ENCODE measurements around the gene MIOX.
"Not testable (repeated sequence)": the region's sequence is repeated elsewhere in the genome, so short reads cannot be mapped to it uniquely, and the experiment has no call there.

MIOX gene

DNA sequence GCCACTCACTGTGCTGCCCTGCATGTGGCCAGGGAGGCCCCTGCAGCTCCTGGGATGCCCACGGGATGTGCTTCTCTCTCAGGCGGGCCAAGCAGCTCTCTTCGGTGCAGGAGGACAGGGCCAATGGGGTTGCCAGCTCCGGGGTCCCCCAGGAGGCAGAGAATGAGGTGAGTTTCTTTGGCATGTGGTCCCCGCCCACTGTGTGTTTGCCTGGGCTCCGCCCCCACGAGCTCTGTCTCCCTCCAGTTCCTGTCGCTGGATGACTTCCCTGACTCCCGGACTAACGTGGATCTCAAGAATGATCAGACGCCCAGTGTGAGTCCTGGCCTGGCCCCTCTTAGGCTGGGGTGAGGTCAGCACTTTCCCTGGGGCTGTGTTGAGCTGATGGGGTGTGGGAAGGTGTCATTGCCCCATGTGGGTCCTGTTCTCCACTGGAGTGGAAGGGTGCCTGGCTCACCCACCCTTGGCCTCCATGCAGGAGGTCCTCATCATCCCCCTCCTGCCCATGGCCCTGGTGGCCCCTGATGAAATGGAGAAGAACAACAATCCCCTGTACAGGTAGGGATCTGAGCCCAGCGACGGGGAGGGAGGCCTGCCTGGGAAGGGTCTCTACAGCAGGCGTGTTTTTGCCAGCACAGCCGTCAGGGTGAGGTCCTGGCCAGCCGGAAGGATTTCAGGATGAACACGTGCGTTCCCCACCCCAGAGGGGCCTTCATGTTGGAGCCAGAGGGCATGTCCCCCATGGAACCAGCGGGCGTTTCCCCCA, 31.0 kb downstream of the MIOX start:
- no peak for DNase-seq (ENCODE audit: low read depth)

DNA sequence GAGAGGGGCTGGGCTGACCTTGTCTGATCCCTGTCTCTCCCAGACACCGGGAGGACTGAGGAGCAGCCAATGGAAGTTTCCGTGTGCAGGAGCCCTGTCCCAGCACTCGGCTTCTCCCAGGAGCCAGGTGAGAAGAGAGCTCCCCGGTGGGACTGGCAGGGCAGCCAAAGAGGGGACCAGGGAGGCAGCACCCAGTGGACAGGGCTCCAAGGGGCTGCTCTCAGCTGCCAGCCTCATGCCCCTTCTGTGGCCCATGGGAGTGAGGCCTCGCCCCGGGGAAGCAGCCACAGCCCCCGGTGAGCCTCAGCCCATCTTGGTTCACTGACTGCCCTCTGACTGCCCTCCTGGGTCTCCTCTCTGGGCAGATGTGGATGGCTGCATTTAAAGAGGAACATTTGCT, 31.9 kb downstream of the MIOX start:
- DNase-seq (ENCODE audit: low read depth), result no peak

DNA sequence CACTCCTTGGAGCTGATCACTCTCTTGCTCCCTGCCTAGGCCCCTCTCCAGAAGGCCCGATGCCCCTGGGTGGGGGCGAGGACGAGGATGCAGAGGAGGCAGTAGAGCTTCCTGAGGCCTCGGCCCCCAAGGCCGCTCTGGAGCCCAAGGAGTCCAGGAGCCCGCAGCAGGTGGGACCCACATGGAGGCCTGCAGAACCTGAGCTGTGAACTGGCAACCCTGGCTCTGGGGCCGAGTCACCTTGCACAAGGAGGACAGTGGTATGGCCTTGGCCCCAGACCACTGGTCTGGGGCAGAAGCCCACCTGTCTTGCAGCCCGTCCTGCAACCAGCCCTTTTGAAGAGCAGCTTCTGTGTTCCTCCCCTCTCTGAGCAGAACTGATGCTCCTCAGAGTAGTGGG, 32.5 kb downstream of the MIOX start:
- no peak for DNase-seq (ENCODE audit: low read depth)

DNA sequence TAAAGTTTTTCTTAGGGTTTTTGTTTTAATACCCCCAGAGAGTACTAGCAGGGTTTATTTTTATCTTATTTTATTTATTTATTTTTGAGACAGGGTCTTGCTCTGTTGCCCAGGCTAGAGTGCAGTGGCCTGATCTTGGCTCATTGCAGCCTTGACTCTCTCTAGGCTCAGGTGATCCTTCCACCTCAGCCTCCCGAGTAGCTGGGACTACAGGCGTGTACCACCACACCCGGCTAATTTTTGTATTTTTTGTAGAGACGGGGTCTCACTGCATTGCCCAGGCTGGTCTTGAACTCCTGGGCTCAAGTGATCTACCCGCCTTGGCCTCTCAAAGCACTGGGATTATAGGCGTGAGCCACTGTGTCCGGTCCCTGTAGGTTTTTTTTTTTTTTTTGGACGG, 33.5 kb downstream of the MIOX start:
- not testable (repeated sequence) for DNase-seq (ENCODE audit: low read depth)

DNA sequence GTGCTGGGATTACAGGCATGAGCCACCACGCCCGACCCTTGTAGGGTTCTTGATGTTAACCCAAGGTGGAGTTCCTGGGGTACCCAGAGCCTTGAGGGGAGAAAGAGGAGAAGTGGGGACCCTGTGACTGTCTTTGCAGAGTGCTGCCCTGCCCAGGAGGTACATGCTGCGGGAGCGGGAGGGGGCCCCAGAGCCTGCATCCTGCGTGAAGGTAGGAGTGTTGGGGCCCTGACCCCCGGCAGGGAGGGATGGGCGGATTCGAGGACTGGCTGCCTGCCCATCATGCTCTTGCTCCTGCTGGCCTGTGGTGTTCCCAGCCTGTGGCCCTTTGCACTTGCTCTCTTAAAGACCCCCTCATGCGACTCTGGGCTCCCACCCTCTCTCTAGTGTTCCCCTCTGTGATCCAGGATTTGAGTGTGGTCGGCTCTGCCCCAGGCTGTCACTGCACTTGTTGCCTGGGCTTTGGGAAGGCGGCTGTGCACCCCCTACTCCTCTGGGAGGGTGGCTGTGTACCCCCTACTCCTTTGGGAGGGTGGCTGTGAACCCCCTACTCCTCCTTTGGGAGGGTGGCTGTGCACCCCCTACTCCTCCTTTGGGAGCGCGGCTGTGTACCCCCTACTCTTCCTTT, 34.3 kb downstream of the MIOX start:
- DNase-seq (ENCODE audit: low read depth), result no peak

DNA sequence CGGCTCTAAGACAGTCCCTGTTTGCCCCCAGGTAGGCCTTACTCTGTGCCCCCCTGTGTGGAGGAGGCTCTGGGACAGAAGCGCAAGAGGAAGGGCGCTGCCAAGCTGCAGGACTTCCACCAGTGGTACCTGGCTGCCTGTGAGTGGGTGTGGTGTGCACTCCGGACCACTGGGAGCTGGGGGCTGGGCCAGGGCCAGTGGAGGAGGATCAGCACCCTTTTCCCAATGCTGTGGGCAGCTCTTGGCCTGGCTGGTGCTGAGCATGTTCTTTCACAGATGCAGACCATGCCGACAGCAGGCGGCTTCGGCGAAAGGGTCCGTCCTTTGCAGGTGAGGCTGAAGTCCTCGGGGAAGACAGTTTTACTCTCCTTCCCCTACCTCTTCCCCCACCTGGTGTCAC, 35.1 kb downstream of the MIOX start:
- DNase-seq (ENCODE audit: low read depth), result no peak

DNA sequence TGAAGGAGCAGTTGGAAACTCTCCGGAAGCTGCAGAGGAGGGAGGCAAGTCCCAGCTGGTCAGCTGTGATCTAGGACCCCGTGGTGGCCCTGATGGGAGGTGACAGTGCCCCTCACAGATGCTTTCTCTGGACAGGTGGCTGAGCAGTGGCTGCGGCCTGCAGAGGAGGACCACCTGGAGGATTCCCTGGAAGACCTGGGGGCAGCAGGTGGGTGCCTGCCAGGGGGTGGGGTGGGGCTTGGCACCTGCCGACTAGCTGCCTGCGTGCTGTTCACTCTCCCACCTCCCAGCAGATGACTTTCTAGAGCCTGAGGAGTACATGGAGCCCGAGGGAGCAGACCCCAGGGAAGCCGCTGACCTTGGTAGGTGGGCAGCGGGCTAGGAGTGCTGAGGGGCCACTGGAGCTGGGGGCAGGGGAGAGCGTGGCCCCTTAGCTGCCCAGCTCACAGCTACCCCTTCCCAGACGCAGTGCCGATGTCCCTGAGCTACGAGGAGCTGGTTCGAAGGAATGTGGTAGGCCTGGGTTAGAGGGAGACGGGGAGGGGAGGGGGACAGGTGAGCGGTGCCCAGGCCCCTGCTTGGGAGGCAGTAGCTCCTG, 35.6 kb downstream of the MIOX start:
- DNase-seq (ENCODE audit: low read depth), result no peak

DNA sequence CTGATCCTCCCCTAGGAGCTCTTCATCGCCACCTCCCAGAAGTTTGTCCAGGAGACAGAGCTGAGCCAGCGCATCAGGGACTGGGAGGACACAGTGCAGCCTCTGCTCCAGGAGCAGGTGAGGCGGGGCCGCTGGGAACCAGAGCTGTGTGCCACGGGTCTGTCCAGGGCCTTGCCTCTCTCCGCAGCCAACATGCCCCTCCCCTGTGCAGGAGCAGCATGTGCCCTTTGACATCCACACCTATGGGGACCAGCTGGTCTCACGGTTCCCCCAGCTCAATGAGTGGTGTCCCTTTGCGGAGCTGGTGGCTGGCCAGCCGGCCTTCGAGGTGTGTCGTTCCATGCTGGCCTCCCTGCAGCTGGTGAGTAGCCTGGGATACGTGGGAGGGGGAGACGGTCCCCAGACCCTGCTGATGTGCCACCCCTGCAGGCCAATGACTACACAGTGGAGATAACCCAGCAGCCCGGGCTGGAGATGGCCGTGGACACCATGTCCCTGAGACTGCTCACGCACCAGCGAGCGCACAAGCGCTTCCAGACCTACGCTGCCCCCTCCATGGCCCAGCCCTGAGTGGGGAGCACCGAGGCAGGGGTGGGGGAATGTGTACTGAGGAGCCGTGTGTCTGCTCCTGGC, 36.3 kb downstream of the MIOX start:
- DNase-seq (ENCODE audit: low read depth), result no peak

DNA sequence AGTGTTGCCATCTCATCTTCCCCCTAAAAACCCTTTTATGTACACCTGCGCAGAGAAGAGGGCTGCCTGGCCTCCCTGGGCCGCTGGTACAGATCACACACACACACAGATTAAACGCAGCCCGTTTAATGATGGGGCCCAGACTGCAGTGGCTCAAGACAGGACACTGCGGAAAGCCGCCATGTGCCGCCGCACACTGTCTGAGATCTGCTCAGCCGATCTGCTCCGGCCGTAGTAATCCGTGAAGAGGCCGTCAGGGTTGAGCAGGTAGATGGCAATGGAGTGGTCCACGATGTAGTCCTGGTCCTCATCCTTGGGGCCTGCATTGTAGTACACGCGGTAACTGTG, 36.8 kb downstream of the MIOX start:
- no peak for DNase-seq (ENCODE audit: low read depth)

DNA sequence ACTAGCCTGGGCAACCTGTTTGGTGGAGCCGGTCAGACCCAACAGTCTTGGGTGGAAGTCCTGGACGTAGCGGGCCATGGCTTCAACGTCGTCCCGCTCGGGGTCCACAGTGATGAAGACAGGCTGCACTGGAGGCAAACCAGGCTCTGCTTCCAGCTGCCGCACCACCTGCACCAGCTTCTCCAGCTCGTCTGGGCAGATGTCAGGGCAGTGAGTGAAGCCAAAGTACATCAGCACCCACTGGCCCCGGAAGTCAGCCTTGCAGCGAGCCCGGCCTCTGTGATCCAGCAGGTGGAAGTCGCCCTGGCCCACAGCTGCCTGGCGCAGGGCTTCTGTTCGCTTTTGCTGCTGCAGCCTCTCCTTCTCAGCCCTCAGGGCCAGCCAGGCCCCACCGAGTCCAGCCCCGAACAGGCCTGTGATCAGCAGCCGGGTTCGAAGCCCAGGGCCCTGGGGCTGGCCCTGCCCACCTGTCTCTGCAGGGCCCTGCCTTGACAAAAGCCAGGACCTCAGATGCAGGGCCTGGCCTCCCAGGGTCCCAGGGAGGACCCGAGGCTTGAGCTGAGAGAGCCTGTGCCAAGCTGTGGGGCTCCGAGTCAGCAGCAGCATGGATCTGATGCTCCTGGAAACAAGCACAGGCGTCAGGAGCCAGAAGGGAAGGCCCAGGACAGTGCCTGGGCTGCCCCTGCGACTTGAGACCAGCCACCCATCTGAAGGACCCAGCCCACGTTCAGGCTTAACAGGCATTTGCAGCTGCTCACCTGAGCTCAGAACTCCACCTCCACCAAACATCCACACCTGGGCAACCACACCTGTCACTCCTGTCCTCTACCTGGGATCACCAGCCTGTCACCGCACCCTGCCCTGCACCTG, 37.4 kb downstream of the MIOX start:
- DNase-seq (ENCODE audit: low read depth), result no peak

DNA sequence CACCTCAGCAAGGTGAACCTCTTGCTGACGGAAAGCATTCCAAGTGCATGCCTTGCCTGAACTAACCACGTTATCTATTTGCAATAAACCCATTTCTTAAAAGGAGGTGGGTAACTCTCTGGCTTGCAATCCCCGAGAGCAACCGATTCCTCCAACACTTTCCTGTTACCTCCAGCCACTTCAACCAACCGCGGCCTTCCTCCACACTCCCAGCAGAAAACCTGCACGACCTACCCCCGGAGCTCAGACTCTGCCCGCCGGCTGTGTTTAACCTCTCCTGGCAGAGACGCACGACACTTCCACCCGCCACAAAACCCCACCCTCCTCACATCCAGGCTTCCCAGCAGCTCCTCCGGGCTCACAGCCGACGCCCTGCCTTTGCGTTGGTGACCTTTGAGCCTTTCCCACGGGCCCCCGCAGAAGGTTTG, 38.0 kb downstream of the MIOX start:
- DNase-seq (ENCODE audit: low read depth), result no peak

DNA sequence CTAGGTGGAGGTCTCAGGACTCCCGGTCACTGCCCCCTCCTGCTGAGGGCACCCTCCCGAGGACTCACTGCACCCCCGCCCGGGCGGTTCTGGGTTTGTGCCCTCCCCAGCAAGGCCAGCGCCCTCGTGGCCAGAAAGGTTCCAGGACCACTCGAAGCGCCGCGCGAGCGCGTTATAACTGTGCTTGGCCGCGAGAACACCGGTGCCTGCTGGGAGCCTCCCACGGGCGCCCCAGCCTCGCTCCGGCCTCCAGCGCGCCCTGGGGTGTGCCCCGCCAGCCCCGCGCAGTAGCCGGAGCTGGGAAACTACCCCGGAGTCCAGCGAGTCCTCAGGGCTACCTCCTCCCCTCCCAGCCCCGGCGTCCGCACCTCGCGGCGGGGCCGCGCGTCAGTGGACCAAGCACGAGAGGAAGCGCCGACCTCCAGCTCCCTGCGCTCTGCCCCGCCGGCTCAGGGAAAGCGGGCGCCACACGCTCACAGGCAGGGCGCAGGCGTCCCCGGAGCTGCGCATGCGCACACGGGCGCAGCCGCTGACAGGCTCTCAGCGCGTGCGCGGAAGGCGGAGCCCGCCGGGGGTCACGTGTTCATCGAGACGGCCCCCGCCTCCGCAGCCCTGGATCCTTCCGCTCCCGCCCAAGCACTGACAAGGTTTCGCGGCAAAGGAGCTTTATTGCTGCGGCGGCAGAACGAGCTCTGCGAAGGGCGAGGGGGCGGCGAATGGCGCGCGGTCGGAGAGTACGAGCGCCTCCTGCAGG, 38.6 kb downstream of the MIOX start, which contains the start of gene SCO2:
Gene SCO2, minus strand, starts transcription at position 495 of the 754 bp plus-strand sequence. CDS start 1,187 bp downstream, outside the sequence.
- DNase-seq (ENCODE audit: low read depth), result peak; percentile 97

DNA sequence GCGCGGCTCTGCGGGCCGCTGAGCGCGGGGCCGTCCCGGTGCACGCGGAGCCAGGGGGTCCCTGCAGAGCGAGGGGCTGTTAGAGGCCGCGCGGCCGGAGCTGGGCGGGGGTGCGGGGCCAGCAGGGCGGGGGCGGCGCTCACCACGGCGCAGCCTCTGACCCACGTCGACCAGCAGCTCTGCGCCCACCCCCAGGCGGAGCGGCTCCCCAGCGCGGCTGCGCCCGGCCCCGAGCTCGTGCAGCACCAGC, 39.1 kb downstream of the MIOX start:
- no peak for DNase-seq (ENCODE audit: low read depth)

DNA sequence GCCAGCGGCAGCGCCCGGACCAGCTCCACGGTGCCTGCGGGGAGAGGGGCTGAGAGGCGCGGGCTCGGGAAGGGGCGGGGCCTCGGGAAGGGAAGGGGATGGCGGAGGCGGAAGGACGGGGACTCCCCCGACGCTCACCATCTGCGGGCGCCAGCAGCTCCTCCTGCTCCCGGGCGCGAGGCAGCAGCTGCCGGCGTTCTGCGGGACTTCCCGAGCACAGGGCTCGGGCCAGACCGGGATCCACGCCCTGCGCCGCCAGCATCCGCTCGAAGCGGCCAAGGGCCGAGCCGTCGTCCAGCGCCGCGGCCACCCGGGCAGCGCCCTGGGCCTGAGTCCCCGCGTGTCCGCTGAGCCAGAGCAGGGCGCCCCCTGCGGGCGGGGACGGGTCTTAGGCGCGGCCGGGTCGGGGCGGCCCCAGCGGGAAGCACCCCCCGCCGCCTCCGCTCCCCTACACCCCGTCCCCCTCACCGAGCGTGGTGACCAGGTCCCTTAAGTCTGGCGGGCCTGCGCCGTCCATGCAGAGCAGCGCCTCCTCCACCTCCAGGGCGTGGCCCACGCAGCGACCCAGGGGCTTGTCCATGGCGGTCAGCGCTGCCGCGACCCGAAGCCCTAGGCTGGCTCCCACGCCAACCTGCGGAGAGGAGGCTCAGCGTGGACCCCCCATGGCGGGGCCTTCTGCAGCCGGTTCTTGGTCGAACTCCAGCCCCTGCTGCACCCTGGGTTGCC, 39.6 kb downstream of the MIOX start:
- peak; percentile 83 for DNase-seq (ENCODE audit: low read depth)

DNA sequence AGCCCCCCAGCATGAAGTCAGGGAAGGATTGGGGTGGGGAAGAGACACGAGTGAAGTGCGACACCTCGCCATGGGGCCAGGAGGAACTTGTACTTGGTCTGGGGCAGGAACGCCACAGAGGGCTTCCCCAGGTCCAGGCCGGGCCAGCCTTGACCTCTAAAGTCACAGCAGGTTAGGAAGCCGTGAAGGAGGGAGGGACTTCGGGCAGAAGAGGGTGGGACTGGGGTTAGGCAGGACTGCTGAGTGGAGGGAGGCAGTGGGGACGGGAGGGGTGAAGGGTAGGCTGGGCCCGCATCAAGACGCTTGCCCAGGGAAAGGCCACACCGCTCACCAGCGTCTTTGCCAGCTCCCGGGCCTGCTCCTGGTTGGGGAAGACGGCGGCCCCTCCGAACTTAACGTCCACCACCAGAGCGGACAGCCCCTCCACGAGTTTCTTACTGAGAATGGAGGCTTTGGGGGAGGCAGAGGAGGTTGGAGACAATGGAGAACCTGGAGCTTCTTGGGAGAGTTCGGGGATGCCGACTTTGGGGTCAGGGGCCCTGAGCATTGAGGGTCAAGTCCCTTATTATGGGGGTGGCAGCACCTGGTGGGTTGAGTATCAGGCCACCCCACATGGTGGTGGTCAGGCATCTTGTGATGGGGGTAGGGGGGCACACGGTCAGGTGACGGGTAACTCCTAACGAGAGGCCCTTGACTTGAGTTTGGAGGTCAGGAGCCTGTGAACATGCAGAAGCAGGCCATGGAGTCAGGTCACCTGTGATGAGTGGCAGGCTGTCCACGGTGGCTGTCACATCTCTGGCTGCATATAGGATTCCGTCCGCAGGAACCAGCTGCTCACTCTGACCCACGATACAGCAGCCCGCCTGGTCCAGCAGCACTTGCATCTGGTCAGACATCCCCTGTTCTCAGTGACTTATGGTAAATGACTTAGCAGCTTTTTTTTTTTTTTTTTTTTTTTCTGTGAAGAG, 40.5 kb downstream of the MIOX start:
- DNase-seq (ENCODE audit: low read depth), result no peak

DNA sequence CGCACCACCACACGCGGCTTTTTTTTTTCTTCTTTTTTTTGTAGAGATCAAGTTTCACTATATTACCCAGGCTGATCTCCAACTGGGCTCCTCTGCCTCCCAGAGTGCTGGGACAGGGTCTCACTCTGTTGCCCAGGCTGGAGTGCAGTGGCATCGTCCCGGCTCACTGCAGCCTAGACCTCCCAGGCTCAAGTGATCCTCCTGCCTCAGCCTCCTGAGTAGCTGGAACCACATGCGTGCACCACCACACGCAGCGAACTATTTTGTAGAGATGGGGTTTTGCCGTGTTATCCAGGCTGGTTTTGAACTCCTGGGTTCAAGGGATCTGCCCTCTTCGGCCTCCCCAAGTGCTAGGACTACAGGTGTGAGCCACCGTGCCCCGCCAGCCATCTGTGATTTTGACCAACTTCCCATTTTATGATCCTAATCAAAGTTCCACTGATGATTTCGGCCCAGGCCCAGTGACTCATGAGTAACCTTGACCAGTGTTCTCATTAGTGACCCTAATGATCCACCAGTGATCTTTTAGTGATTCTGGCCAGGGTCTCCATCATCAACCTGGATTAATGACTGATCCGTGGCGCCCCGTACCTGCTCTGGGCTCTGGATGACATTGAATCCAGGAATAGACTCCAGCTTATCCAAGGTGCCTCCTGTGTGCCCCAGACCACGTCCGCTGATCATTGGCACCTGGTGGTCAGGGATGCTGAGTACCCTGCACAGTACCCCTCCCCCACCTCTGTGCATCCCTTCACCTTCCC, 41.4 kb downstream of the MIOX start:
- no peak for DNase-seq (ENCODE audit: low read depth)

DNA sequence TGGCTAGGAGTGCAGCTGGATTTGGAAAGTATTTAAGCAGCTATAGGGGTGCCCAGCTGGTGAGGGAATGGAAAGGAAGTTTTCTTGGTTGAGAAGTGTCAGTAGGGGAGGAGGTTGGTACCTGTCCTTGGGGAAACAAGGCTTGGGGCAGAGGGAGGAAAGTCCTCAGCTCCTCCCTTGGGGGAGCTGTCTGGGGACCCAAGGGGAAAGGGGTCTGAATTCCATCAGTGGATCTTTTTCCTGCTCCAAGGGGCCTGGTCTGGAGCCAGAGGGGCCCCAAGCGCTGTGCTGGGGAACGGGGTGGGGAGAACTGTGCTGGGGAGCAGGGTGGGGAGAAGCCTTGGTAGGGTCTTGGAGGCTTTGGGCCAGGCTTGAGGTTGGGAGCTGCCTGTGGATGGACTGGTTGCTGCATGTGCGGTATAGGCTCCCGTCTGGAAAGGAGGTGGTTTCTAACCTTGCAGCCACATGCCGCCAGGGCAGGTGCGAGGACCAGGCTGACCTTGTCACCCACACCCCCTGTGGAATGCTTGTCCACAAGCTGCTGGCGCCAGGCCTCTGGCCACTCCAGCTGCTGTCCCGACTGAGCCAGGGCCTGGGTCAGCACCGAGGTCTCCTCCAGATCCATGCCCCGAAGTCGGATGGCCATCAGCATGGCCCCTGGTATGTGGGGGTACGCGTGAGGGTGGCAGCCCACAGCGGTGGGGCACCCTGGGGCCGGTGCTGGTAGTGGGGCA, 42.2 kb downstream of the MIOX start:
- no peak for DNase-seq (ENCODE audit: low read depth)

DNA sequence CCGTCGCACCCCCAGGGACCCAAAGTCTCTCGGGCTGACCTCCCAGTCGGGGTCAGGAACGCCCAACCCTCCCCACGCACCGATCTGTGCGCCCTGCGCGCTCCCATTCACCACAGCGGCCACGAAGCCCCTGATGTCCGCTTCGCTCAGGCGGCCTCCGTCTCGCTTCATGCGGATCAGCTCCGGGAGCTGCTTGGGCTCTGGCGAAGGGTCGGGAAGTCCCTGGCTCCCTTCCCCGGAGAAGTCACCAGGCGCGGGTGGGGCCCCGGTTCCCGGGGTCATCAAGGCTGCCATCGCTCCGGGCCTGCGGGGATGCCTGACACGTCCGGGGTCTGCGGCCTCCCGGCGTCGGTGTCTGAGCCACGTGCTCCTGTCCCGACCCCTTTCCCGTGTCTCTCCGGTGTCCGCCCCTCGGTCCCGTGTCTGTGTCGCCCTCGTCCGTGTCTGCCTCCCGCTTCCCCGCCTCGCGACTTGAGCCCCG, 42.8 kb downstream of the MIOX start:
- DNase-seq (ENCODE audit: low read depth), result no peak

Data from stimulated activated CD8-positive, alpha-beta memory T cell treated with anti-CD3 and anti-CD28 coated beads, Interleukin-4, amount 100 ng/mL, for 24 hours (primary cell).